ENCODE measurements around the gene MKNK1. TPM values are rescaled to one million over a fixed set of nuclear protein-coding genes. Genes with fewer than 3 reads are reported as not detected.
"Not testable (repeated sequence)": the region's sequence is repeated elsewhere in the genome, so short reads cannot be mapped to it uniquely, and the experiment has no call there.

Gene MKNK1
- total RNA-seq: 10 to 100 TPM; 32.2 to 46.7 (median 39.9) TPM
- 10 to 100 TPM; 19.3 to 52.6 (median 23.8) TPM for polyA plus RNA-seq
- long read RNA-seq, donor 1, partial matches to known transcripts: 1 of 10 reads
- long read RNA-seq, donor 1, other reads (novel, unspliced or antisense): 7 of 10 reads
- long read RNA-seq, donor 2, partial matches to known transcripts: 2 of 30 reads
- long read RNA-seq, donor 2, other reads (novel, unspliced or antisense): 27 of 30 reads

DNA sequence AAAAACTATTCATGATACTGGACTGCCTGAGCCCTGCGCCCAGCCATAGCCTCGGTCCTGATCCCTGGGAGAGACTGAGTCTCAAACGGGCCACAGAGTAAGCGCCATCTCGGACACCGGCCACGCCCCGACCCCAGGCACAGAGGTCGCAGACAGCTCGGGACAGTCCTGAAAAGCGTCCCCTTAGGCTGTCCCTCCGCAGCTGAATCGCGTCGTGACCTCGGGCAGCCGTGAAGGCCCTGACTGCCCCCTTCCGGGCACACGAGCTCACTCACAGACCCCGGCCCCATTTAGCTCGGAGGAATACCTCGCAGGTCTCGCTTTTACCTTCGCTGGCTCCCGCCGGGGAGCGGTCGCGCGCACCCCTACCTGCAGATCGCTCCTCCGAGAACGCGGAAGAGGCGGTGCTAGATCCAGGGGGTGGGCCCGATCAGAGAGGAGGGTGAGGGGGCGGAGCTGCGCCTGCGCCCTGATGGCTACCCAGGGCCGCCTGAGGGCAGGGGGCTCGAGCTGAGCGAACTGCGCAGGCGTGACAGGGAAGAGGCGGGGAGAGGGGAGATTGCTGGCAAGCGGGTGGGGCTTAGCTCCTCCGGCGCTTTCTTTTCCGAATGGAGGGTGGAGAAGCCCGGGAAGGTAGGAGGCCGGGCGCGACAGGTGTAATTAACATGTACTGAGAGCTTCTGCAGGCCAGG lies at the start of gene MKNK1:
TSS of gene MKNK1 (minus strand) at position 411 of the 692 bp plus-strand sequence. CDS start 20,941 bp downstream, outside the sequence.
- intact Hi-C loops (cut with DNase I): no loop called here
- Histone ChIP-seq H3K27me3 (ENCODE audit: insufficient read depth in 3 of 3, low read length in 2 of 3) (no peaks in the 10 kb centered on the region), H3K4me3 (peak within 1 kb of the TSS; percentile 90), H3K27ac (peak within 1 kb of the TSS; percentile 77), H3K9me3 (no peaks in the 10 kb centered on the region), H3K36me3 (ENCODE audit: insufficient read depth in 1 of 2, low read depth in 1 of 2) (peaks cover 2 to 13% of the 10 kb centered on the region in 2 donors), H3K4me1 (peaks cover 43% of the 10 kb centered on the region)
- DNase-seq (peak; percentile 97 to 99), ATAC-seq (peak; percentile 93 to 96 (median 94))
- TF ChIP-seq, protein P1, sequence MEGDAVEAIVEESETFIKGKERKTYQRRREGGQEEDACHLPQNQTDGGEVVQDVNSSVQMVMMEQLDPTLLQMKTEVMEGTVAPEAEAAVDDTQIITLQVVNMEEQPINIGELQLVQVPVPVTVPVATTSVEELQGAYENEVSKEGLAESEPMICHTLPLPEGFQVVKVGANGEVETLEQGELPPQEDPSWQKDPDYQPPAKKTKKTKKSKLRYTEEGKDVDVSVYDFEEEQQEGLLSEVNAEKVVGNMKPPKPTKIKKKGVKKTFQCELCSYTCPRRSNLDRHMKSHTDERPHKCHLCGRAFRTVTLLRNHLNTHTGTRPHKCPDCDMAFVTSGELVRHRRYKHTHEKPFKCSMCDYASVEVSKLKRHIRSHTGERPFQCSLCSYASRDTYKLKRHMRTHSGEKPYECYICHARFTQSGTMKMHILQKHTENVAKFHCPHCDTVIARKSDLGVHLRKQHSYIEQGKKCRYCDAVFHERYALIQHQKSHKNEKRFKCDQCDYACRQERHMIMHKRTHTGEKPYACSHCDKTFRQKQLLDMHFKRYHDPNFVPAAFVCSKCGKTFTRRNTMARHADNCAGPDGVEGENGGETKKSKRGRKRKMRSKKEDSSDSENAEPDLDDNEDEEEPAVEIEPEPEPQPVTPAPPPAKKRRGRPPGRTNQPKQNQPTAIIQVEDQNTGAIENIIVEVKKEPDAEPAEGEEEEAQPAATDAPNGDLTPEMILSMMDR (IDR thresholded peaks at IDR 0.05): peak; percentile 19
- 0 to 1% (median 1%) methylated on average over 50 to 53 of the region's 53 CpGs for WGBS, 3 donors

DNA sequence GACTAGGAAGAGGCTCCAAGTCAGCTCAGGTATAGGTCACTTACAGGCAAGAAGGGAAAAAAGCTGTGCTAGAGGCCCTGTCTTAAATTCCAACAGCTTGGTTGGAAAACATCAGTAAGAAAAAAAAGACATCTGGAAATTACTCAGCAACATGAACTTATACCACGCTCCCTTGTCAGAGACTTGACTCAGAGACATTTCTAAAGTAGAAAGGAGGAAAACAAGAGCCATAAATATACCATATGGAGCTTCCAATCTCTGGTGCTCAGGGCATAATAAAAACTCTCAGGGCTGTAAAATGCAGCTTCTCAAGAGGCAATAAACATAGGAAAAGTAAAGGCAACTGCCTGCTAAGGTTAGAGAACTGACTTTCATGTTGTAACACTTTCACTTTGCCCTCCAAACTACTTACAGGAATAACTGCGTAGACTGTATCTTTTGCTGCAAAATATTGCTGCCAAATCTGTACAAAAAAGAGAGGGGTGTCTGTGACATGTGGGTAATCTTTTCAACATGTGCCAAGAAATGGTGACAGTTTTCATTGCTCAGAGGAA lies 49.4 kb upstream of the MKNK1 start:
- Histone ChIP-seq H3K4me3 (no peak overlapping the region), H3K27me3 (ENCODE audit: insufficient read depth in 3 of 3, low read length in 2 of 3) (no peaks in the 10 kb centered on the region), H3K27ac (no peak overlapping the region), H3K4me1 (no peaks in the 10 kb centered on the region), H3K9me3 (peaks cover 2% of the 10 kb centered on the region), H3K36me3 (ENCODE audit: insufficient read depth in 1 of 2, low read depth in 1 of 2) (peaks cover 11 to 91% of the 10 kb centered on the region in 2 donors)
- ATAC-seq: no peak
- TF ChIP-seq, protein P1 (IDR thresholded peaks at IDR 0.05): no peak
- DNase-seq: no peak
- intact Hi-C loops (cut with DNase I): no loop called here
- 84 to 92% (median 88%) methylated on average over 2 of the region's 2 CpGs for WGBS, 3 donors

DNA sequence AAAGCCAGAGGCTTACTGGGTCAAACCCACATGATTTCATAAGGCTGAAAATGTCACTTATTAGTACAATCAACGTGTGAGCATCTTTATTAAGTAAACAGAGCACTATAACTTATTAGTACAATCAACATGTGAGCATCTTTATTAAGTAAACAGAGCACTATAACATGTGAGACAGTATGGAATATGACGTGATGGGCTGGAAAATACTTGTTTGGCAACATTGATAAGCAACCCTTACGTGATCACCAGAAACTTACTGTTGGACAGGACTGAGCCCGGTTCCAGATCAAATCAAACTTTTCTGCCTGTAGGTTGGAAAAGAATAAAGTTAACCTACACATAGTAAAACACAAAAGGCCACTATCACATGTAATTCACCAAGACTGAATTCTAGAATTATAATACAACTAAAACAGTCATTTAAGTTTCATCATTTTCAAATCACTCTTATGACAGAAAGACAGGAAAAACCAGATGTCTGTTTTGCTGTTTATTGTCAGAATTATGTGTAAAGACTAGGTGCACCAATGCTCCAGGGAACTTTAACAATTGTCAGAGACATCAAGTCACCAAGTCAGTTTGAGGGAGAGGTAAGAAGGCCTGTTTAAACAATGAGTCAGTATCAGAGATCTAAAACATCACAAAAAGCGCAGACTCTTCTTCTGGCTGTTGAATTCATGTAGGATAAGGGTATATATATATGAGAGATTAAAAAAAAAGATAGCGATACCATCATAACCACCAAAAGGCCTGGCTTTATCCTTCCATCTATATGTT lies 48.4 kb upstream of the MKNK1 start:
- Histone ChIP-seq H3K4me1 (no peaks in the 10 kb centered on the region), H3K27me3 (ENCODE audit: insufficient read depth in 3 of 3, low read length in 2 of 3) (no peaks in the 10 kb centered on the region), H3K27ac (no peak overlapping the region), H3K36me3 (ENCODE audit: insufficient read depth in 1 of 2, low read depth in 1 of 2) (peaks cover 10 to 89% of the 10 kb centered on the region in 2 donors), H3K9me3 (peaks cover 2% of the 10 kb centered on the region), H3K4me3 (no peak overlapping the region)
- WGBS, 3 donors: 74 to 76% (median 76%) methylated on average over 6 of the region's 6 CpGs
- TF ChIP-seq, protein P1 (IDR thresholded peaks at IDR 0.05): no peak
- DNase-seq: no peak
- intact Hi-C loops (cut with DNase I): no loop called here
- ATAC-seq: no peak

DNA sequence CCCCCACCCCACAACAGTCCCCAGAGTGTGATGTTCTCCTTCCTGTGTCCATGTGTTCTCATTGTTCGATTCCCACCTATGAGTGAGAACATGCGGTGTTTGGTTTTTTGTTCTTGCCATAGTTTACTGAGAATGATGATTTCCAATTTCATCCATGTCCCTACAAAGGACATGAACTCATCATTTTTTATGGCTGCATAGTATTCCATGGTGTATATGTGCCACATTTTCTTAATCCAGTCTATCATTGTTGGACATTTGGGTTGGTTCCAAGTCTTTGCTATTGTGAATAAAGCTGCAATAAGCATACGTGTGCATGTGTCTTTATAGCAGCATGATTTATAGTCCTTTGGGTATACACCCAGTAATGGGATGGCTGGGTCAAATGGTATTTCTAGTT lies 47.1 kb upstream of the MKNK1 start:
- H3K9me3 ChIP-seq; H3K27me3 ChIP-seq (ENCODE audit: insufficient read depth in 3 of 3, low read length in 2 of 3); intact Hi-C loops (cut with DNase I); DNase-seq; H3K4me1 ChIP-seq; H3K4me3 ChIP-seq; ATAC-seq; H3K27ac ChIP-seq: not testable (repeated sequence)
- 83 to 90% (median 87%) methylated on average over 3 of the region's 3 CpGs for WGBS, 3 donors
- H3K36me3 ChIP-seq (ENCODE audit: insufficient read depth in 1 of 2, low read depth in 1 of 2): peaks cover 10 to 85% of the 10 kb centered on the region in 2 donors

Data from psoas muscle (tissue), 8 donors.